ENCODE results near the gene CLEC9A. TPM values are rescaled to one million over a fixed set of nuclear protein-coding genes. Genes with fewer than 3 reads are reported as not detected.
"Not testable (repeated sequence)": the region's sequence is repeated elsewhere in the genome, so short reads cannot be mapped to it uniquely, and the experiment has no call there.

CLEC9A gene
- total and polyA plus RNA-seq, 2 of the 8 experiments (the other 6 are each of a cell fraction or from before 2014, with no cell fraction given), result not detected

DNA sequence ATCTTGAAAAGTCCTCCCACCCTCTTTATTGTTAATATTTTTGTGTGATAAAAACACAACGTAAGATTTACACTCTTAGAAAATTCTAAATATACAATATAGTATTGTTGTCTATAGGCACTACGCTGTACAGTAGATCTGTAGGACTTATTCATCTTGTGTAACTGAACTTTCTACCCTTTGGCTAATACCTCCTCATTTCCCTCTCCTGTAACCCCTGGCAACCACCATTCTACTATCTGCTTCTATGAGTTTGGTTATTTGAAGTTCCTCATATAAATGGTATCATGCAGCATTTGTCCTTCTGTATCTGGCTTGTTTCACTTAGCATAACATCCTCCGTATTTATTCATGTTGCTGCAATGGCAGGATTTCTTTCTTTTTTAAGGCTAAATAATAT is 5.2 kb upstream of the CLEC9A start (continued):
- TF ChIP-seq PHF8 (conservative IDR thresholded peaks at IDR 0.05; ENCODE audit: low read depth, low read length) (no peak), SRF (IDR thresholded peaks at IDR 0.05; ENCODE audit: low read depth, low read length) (no peak), TAF1 (IDR thresholded peaks at IDR 0.05; ENCODE audit: low read depth, low read length) (no peak), BRCA1 (IDR thresholded peaks at IDR 0.05; ENCODE audit: low read depth, low read length) (no peak), SIRT6 (IDR thresholded peaks at IDR 0.05; ENCODE audit: low read length) (no peak)

GRCh38 chr12:10026666-10027065 is 3.8 kb upstream of the CLEC9A start:
- H4K20me1 ChIP-seq (replicated peaks in 1 of 2; ENCODE audit: control insufficient read depth in 1 of 2, insufficient read depth in 2 of 2, low read length in 2 of 2); H3K4me2 ChIP-seq (ENCODE audit: insufficient read depth in 1 of 2, low read depth in 2 of 2, low read length in 2 of 2); DNase-seq (ENCODE audit: low read depth in 1 of 2, low spot score in 2 of 2); H3K4me1 ChIP-seq (replicated peaks in 1 of 4; ENCODE audit: control insufficient read depth in 3 of 4, insufficient read depth in 4 of 4, low read length in 3 of 4); H2BK120ac ChIP-seq (replicated peaks; ENCODE audit: low read depth, low read length); H3K23me2 ChIP-seq (ENCODE audit: low read depth, low read length); H3K23ac ChIP-seq (ENCODE audit: insufficient read length); H3K4me3 ChIP-seq (ENCODE audit: extremely low read depth in 1 of 4, insufficient read depth in 2 of 4, low read depth in 3 of 4, low read length in 4 of 4); H4K91ac ChIP-seq (replicated peaks; ENCODE audit: insufficient read length, low read length); H2BK15ac ChIP-seq (ENCODE audit: low read length); H2BK20ac ChIP-seq (ENCODE audit: low read length); H2BK5ac ChIP-seq (ENCODE audit: low read depth, low read length); H3K14ac ChIP-seq (ENCODE audit: insufficient read length); H3K27ac ChIP-seq (ENCODE audit: low read depth, low read length); H2AFZ ChIP-seq (ENCODE audit: low read length); H4K8ac ChIP-seq (ENCODE audit: extremely low read depth, insufficient read depth, low read length); FAIRE-seq; H3K56ac ChIP-seq (replicated peaks; ENCODE audit: insufficient read length, low read depth, low read length); H3K27me3 ChIP-seq (replicated peaks in 1 of 4; ENCODE audit: control insufficient read depth in 3 of 4, extremely low read depth in 1 of 4, insufficient read depth in 3 of 4, low read length in 3 of 4); H3K18ac ChIP-seq (ENCODE audit: extremely low read depth, low read length); H3K4ac ChIP-seq (replicated peaks; ENCODE audit: insufficient read length, low read depth, low read length); H3K79me1 ChIP-seq (ENCODE audit: low read depth, low read length); H3K9me3 ChIP-seq (ENCODE audit: insufficient read depth in 2 of 2, low read depth in 1 of 2, low read length in 1 of 2); H2AK5ac ChIP-seq (ENCODE audit: low read depth, low read length); H2BK12ac ChIP-seq (ENCODE audit: low read depth, low read length); H4K5ac ChIP-seq (ENCODE audit: insufficient read length, low read depth, low read length); H3K9ac ChIP-seq (replicated peaks in 1 of 4; ENCODE audit: extremely low read depth in 1 of 4, low read depth in 3 of 4, low read length in 3 of 4); H3K36me3 ChIP-seq (ENCODE audit: control insufficient read depth in 2 of 4, insufficient read depth in 4 of 4, low read length in 3 of 4); H3K79me2 ChIP-seq (ENCODE audit: control insufficient read depth in 1 of 2, insufficient read depth in 2 of 2, low read length in 2 of 2): not testable (repeated sequence)
- 96% methylated on average over 4 of the region's 4 CpGs; no CpG with 5 or more reads in 1 of the 2 experiments for WGBS, 2 experiments (ENCODE audit: extremely low coverage in 1 of 2, insufficient coverage in 1 of 2, insufficient read length in 1 of 2, insufficient replicate concordance in 2 of 2, low coverage in 1 of 2, low lambda C conversion rate in 2 of 2, missing lambda C conversion rate in 1 of 2)
- ChIA-PET POLR2A (ENCODE audit: partially characterized antibody) (interaction anchor here (1.1 kb wide), 1 partner anchor 28 kb away, joined by 3 read pairs; no protein-coding TSS in a partner anchor), CTCF (ENCODE audit: partially characterized antibody) (interaction anchor here (1.1 kb wide), 1 partner anchor 12 kb away, joined by 4 read pairs; no protein-coding TSS in a partner anchor)
